GM18508 (cell line): ENCODE results near the gene BAG1.

Experiments used
- ATAC-seq: cut with Tn5 transposase; IDR thresholded peaks from one replicate; pipeline ENCODE4 v1.9.1; 2021; ENCODE audit warnings: moderate number of reproducible peaks; ENCODE audit not compliant: insufficient read depth, unreplicated experiment

The BAG1 gene

DNA sequence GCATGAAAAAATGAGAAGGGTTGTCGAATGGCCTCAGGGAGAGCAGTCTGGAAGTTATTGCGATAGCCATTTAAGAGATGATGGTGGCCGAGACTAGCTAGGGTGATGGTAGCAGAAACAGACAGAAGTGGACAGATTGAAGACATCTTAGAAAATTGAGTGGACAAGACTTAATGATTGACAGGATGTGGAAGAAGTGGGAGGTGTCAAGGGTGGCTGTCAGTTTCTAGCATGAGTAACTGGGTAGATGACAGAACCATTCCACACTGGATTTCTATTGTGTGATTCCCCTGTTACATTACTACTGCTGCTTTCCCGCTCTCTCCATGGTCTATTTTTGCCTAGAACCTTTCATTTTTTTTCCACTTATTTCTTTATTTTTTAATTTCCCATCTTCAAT, 13.0 kb upstream of the BAG1 start:
- no peak for ATAC-seq

DNA sequence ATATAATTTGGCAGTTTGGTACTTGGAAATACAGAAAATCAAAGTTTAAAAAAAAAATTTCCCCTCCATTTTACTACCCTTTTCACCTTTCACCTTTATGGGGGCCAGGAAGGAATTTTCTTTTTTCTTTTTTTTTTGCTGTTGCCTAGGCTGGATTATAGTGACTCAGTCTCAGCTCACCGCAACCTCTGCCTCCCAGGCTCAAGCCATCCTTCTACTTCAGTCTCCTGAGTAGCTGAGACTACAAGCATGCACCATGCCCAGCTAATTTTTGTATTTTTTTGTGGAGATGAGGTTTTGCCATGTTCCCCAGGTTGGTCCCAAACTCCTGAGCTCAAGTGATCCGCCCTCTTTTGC, 9.4 kb upstream of the BAG1 start:
- ATAC-seq = no peak

DNA sequence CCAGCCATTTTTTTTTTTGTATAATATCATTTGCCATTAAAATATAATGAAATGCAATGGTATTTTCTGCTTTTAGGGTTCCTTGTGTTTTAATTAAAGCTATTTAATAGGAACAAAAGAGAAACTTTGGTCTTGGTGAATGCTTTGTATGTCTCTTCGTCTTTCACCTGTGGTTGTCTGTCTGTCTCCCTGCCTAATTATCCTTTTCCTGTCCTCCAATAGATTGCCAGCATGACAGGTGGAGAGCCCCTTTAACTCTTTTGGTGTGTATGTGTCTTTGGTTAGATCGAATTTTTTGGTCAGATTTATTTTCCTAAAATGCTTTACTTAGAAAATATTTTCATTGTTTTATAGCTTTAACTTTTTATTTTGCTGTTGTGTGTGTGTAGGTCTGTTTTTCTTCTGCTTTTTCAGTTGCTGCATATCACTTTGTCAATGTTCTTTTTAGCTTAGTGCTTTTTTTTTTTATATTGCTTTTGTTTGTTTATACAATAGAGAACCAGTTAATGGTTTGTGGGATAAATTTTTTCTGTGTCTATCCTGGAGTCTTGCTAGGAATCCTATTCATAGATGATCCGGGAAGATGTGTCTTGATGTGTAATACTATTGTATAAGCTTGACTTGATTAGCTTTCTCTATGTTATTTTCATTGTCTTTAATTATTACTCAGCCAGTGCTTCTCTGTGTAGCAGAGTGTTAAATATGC, 8.9 kb upstream of the BAG1 start:
- no peak for ATAC-seq

DNA sequence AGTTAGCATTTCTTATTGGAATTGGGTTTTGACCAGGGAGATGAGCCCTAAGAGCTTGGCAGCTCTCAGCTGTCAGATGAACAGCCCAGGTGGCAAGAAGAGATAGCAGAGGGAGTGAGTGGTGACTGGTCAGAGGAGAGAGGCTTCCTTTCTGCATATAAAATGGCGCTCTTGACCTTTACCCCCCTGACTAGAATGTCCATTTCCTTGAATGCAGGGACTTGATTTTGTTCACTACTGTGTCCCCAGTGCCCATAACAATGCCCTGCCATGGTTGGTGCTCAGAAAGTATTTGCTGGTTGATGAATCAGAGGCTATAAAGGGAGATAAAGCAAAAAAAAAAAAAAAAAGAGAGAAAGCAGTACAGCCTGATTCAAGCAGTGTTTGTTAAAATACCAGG, 7.6 kb upstream of the BAG1 start:
- no peak for ATAC-seq

DNA sequence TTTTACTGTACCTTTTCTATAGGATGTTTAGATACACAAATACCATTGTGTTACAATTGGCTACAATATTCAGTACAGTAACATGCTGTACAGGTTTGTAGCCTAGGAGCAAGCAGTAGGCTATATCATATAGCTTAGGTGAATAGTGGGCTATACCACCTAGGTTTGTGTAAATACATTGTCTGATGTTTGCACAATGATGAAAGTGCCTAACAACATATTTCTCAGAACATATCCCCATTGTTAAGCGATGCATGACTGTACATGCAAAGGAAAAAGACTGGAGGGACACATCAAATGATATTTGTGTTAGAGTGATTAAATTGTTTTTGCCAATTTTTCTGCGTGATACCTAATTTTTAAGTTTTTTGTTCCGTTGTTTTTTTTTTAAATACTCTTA, 5.6 kb upstream of the BAG1 start:
- ATAC-seq = no peak

DNA sequence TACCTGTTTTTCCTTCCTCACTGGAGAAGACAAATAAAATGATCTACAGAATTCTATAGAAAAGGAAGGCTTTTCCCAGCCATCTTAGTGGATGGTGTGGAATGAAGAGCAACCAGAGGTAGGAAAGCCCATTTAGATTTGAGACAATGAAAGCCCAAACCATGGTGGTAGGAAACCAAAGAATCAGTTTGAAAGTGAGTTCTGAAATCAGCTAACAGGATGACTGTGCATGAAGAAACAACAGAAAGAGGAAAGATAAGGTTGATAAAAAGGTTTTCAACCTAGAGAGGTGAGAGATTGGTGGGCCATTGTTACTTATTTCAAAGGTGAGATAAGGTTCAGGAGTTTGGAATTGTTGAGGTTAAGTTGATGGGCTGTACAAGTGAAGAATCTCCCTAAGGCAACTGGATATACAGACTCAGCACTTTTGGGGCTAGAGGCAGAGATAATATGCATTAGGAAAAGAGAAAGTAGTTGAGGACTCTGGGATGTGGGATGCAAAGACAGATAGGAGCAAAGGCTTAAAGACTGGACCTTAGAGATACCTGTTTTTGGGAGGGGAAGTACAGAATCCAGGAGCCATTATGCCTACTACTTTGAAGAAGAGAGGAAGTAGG, 2.8 kb upstream of the BAG1 start:
- ATAC-seq = no peak

DNA sequence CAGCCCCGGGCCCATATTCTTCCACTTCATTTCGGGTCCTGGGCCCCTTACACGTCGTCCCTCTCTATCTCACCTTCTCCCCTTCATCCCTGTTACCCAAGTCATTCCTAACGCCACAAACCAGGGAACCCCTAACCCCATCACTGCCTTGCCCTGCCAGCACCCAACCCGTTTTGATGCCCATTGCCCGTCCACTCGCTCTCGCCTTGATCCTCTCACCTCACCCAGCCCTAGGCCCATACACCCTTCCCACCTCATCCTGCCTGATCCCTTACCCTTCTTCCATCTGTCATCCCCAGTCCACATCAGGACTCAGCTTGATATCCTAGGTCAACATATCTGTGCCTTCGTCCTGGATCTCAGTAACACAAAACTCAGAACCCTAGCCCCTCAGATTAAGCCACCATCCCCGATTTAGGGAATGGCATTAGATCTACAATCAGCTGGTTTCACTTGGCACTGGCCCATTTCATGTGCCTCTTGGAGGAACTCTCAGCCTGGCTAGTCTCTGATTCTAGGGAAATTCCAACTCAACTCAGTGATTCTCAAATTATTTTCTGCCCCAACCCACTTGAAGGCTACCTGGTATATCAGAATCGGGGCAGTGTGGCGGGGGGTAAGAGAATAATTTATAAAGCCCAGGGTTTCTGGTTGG, 830 bp upstream of the BAG1 start:
- no peak for ATAC-seq

DNA sequence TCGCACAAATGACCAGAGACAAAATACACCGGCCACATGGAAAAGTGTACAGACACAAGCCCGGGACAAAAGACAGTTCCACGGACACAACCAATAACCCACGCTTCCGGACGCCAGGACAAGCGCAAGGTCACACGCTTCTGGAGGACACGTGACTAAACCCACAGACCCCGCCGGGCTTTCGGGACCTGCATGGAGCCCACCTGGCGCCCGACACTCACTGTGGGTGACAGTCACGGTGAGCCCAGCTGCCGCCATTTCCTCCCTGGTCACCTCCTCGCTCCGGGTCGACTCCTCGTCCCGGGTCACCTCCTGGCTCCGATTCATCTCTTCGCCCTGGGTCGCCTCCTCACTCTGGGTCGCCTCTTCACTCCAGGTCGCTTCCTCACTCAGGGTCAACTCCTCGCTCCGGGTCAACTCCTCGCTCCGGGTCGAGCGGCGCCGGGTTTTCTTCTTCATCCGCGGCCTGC, 470 bp downstream of the BAG1 start:
- ATAC-seq = peak; percentile 6

DNA sequence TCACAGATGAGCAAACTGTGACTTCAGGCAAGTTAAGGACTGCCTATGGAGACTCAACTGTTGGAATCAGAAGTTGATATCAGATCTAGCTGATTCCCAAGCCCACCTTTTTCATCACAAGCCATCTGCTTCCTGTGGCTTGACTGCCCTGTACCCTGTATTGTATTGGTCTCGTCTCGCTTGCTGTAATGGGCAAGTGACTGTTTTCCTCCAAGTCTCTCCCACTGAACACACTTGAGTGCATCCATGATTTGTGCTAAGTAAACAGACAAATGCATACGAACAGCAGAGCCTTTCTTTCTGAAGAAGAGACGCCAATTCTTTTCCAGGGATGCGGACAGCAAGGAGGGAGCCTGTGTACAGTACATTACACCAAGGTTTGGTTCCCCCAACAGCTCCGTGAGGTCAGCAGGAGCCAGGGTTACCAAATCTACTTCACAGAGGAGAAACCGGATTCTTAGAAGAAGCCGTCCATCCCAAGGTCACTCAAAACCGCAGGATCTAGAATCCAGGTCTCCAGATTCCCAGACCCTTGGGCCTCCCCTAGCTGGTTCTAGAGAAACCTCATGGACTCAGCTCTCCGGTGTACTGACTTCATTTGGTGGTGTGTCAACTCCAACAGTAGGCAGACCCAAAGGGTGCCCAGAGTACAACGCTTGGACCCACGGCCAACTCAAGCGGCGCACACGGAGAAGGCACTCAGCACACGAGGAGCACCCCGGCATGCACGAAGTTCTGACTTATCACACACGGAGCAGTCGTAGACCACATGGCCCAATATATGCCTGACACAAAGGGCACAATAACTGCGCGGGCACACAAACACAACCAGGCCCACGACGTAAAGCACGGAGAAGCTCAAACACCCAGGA, 1.1 kb downstream of the BAG1 start:
- no peak for ATAC-seq

DNA sequence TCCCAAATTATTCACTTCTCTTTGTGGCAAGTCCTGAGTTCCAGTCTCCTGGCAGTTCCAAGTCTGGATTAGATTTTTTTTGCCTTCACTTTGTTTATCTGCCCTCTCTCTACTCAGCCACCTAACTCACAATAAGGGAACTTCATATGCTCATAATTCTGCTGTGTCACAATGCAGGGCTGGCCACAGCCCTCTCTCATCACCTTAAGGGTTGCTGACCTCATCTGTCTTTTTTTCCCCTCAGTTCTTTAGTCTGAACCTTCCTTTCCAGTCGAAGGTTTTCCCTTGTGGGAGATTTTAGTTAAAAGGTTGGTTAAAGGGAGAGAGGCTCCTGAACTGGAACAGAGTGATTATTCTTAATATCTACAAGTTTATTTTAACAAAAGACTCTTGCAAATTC, 4.1 kb downstream of the BAG1 start:
- ATAC-seq = no peak

DNA sequence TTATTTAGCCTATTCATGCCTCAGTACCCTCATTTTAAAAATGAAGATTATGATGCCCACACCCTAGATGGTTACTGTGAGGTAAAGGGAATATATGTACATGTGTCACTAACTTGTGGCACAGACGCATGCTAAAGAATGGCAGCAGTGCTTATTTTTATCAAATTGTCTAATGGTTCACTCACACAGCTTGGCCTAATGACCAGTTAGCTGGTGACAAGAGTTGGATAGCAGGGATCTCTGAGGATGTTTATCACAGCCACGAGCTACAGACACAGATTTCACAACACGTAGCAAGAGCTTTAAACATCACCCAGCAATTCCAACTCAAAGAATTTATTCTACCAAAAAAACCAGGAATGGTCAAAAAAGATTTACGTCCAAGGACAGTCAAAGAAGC, 7.2 kb downstream of the BAG1 start:
- ATAC-seq = no peak

DNA sequence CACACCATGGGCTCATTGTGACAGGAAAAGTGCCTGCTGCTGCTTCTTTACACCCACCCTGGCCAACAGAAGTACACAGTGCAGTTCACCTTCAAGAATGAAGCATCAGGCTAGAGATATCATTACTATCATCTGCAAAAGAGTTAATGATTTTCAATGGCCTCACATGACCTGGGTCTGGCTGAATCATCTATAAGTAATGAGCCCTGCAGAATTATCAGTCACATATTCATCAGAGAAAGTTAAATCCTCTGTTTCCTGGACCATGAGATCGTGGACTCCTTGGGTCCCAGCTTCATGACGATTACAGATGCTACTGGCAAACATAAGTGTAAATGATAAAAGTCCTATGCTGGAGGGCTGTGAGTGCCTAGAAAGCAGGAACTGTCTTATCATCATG, 8.3 kb downstream of the BAG1 start:
- no peak for ATAC-seq

DNA sequence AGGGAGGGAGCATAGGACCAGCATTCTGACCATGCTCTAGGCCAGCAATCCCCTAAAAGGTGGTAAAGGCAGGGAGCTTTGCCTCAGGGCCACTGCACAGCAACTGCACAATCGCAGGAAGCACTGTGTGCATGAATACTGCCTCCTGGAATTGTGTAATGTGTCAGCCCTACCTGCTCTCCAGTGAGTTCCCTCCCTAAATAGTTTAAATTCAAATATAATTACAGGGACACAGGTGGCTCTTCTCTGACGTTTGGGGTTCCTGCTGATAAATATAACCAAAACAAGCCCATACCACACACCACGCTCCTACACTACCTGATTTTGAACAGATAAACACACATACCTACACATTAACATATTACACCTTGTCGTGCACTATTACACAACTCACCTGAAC, 9.0 kb downstream of the BAG1 start:
- ATAC-seq = no peak

DNA sequence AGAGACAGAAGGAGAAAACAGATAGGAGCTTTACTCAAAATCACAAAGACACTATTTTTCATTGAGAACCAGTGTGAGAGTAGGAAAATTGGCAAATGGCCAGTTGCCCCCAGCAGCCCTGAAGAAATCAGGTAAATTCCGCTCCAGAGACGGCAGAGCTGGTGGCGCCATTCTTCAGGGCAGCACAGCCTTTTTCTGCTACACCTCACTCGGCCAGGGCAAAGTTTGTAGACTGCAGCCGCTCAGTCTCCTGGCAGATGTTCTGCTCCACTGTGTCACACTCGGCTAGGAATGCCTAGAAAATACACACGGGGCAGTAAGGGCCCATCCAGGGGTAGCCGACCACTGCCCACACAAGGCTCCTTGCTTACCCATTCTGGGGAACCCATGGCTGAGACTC, 9.5 kb downstream of the BAG1 start:
- ATAC-seq = no peak

DNA sequence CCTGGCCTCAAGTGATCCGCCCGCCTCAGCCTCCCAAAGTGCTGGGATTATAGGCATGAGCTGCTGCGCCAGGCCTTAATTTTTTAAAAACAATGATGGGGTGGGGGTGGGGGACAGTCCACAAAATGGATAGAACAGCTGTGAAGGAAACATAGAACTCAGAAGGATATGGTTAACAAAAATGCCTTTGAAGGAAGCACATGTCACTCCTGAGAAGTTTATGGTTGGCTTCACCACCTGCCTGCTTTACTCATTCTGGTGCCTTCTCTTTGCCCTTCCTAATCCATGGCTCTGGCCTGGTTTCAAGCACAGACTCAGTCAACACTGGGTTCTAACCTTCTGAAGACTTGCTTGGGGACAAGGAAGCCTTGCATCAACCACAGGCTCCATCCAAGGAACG, 10.3 kb downstream of the BAG1 start:
- no peak for ATAC-seq

DNA sequence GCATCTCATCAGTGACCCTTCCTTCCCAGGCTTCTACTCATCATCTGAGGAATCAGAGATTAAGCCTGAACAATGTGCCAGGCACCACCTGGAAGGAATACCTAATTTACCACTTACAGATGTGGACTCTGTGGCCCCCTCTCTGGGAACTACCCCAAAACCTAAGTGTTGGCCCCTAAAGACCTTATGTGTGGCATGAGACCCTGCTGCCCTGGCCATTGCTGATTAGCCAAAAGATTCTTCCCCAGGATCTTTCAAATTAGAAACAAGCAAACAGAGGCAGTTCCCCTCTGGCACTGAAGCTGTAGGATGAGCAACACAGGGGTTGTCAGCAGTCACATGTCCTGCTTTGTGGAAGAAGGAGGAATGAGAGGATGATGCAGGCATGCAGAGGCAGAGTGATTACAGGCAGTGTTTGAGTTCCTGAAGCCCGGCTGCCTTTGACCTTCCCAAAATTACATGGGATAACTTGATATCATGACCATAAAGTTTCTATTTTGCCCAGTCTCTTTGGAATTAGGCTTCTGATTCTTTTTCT, 14.0 kb downstream of the BAG1 start:
- ATAC-seq = no peak

DNA sequence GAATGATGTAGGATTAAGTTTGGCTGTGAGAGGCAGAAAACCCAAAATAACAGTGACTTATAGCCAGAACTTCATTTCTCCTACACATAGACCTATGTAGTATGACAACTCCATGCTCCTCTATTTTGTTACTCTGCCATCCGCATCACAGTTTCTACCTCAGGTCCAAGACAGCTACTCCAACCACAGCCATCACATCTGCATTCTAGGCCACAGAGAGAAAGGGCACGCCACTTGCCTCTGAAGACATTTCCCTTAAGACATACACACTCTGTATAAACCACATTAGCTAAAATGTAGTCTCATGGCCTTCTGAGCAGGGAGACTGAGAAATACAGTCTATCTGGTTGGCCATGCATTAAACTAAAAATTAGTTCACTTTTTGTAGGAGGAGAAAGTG, 14.5 kb downstream of the BAG1 start:
- no peak for ATAC-seq

DNA sequence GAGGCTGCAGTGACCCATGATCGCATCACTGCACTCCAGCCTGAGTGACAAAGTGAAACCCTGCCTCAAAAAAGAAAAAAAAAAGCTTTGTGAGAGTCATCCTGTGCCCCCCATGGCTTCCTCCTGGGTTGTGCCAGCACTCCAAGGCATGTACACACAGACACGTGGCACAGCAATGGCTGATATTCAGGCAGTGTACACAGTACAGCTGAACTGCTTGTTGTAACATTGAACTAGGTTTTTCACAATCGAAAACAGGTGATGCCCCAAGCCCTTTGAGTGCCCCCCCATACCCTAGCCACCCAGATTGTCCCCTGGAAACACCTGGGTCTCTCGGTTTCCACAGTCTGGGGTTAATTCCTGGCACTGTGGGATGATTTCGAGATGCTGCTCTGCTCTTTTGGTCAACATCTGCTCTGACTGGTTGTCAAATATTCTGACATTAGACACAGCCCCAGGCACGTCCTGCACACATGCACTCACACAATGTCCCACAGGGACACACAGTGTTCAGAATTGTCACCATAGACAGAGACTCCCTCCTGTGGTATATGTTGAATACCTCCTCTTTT, 15.3 kb downstream of the BAG1 start:
- no peak for ATAC-seq

DNA sequence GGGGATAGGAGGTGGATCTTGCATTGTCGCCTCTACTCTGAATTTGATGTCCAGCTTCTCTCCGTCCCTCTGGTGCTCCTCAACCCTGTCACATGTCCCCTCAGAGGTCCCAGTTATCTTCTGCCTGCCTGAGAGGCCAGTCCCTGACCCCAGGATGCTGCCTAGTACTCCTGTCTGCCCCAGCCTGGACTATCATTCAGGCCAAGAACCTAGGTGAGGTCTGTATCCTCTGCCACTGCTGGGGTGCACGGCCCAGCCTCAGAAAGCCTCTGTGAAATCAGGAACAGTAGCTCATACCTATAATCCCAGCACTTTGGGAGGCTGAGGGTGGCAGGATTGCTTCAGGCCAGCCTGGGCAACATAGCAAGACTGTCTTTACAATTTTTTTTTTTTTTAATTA, 15.9 kb downstream of the BAG1 start:
- ATAC-seq = no peak

DNA sequence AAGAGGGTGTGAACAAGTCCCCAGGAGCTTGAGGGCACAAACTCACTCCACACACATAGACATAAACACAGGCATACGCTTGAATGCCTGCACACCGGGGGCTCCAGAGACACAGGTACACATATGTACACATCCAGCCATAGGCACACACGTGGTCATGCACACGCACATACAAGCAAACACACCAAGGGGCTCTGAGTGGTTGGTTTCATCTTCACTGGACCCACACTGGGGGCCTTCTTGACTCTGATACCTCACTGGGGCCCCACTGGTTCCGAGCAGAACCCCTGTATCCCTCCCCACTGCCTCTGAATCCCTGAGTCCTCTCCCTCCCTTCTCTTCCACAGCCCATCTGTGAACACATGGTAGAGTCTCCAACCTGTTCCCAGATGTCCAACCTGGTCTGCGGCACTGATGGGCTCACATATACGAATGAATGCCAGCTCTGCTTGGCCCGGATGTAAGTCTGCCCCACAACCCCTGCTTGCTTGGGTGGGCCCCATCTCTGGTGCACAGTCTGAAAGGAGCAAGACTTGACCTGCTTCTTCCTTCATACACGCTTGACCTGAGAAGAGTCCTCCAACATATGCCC, 18.1 kb downstream of the BAG1 start:
- ATAC-seq = no peak
